ENCODE measurements around the gene LIX1.

- no peak for TF ChIP-seq CTCF (IDR thresholded peaks at IDR 0.05)
- TF ChIP-seq ZFX (IDR thresholded peaks at IDR 0.05; ENCODE audit: borderline replicate concordance): no peak
Observed at GRCh38 chr5:97100476-97100875, 41.9 kb downstream of the LIX1 start.
